ENCODE results near the gene TMSB4Y. TPM values are rescaled to one million over a fixed set of nuclear protein-coding genes. Genes with fewer than 3 reads are reported as not detected.

Gene TMSB4Y
- polyA plus RNA-seq (not detected in 3 replicates), polyA minus RNA-seq (not detected in 3 replicates)
- not detected for polyA plus RNA-seq (2011; ENCODE audit: low read depth)
- not detected in 2 replicates for polyA plus RNA-seq (2011; cell fraction: cytosol; rRNA removed)
- not detected in 2 replicates for polyA plus RNA-seq (2011; cell fraction: nucleus; rRNA removed)
- not detected in 2 replicates for polyA plus RNA-seq (2012; ENCODE audit: low replicate concordance)
- polyA minus RNA-seq (2011; cell fraction: cytosol; rRNA and poly(A)+ RNA removed) = not detected
- polyA minus RNA-seq (2011; cell fraction: nucleus; rRNA and poly(A)+ RNA removed) = not detected in 2 replicates

DNA sequence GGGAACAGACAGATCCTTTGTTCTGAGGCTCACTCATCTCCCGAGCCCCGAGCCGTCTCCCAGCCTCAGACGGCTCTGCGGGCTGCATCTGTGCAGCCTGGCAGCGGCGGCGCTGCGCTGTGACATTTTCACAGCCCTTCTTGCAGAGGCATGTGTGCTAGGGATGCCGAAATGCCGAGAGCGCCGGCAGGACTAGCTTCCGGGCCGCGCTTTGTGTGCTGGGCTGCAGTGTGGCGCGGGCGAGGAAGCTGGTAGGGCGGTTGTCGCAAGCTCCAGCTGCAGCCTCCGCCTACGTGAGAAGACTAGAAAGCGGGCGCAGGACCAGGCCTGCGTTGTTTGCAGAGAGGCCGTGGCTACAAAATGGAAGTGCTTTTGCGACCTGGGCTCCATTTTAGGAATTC, at the start of gene TMSB4Y:
Gene TMSB4Y, plus strand, starts transcription at position 332 of the 401 bp plus-strand sequence.
- H3K9ac ChIP-seq (ENCODE audit: control insufficient read depth, extremely low read depth, insufficient read depth, low read length) = no peak within 1 kb of the TSS
- no peaks in the 10 kb centered on the region for H3K79me2 ChIP-seq (ENCODE audit: control insufficient read depth, insufficient read depth, low read length)
- TF ChIP-seq CTCF (optimal IDR thresholded peaks at IDR 0.05 in 1 of 3, IDR thresholded peaks at IDR 0.05 in 1 of 3, conservative IDR thresholded peaks at IDR 0.05 in 1 of 3; ENCODE audit: extremely low read depth in 1 of 3, insufficient read depth in 2 of 3, low read length in 3 of 3) (no peak), EZH2 (IDR thresholded peaks at IDR 0.05; ENCODE audit: low read length) (no peak)
- H3K4me2 ChIP-seq (ENCODE audit: control insufficient read depth, extremely low read depth, insufficient read depth, low read depth, low read length) = no peak within 1 kb of the TSS
- H3K36me3 ChIP-seq (ENCODE audit: control insufficient read depth in 2 of 2, extremely low read depth in 1 of 2, insufficient read depth in 2 of 2, low read length in 2 of 2) = no peaks in the 10 kb centered on the region
- dilution Hi-C loops (cut with MboI; ENCODE audit: extremely low pct_ligation_motif_present, low sequenced_read_pairs) = no loop called here
- no peaks in the 10 kb centered on the region for H3K9me3 ChIP-seq (ENCODE audit: control insufficient read depth, low read depth, low read length)
- DNase-seq (ENCODE audit: low read depth, low spot score) (no peak), FAIRE-seq (no peak)
- H3K27me3 ChIP-seq (ENCODE audit: control insufficient read depth, extremely low read depth, insufficient read depth, low read length) = no peaks in the 10 kb centered on the region
- H4K20me1 ChIP-seq (ENCODE audit: control insufficient read depth, extremely low read depth, insufficient read depth, low read length) = no peaks in the 10 kb centered on the region
- H3K4me3 ChIP-seq (ENCODE audit: control insufficient read depth in 2 of 3, extremely low read depth in 1 of 3, insufficient read depth in 2 of 3, low read depth in 1 of 3, low read length in 3 of 3) = no peak within 1 kb of the TSS
- no peak within 1 kb of the TSS for H3K27ac ChIP-seq (ENCODE audit: control insufficient read depth, insufficient read depth, low read length)
- H3K4me1 ChIP-seq (ENCODE audit: control insufficient read depth, extremely low read depth, insufficient read depth, low read length) = no peaks in the 10 kb centered on the region
- no peak within 1 kb of the TSS for H2AFZ ChIP-seq (ENCODE audit: control insufficient read depth, low read length)
- H3K9me1 ChIP-seq (ENCODE audit: control insufficient read depth, extremely low read depth, insufficient read depth, low read length) = no peaks in the 10 kb centered on the region

- no peaks in the 10 kb centered on the region for H4K20me1 ChIP-seq (ENCODE audit: control insufficient read depth, extremely low read depth, insufficient read depth, low read length)
- no peak overlapping the region for H3K27ac ChIP-seq (ENCODE audit: control insufficient read depth, insufficient read depth, low read length)
- FAIRE-seq = no peak
- H3K4me2 ChIP-seq (ENCODE audit: control insufficient read depth, extremely low read depth, insufficient read depth, low read depth, low read length) = no peak overlapping the region
- no peaks in the 10 kb centered on the region for H3K27me3 ChIP-seq (ENCODE audit: control insufficient read depth, extremely low read depth, insufficient read depth, low read length)
- TF ChIP-seq CTCF (optimal IDR thresholded peaks at IDR 0.05 in 1 of 3, IDR thresholded peaks at IDR 0.05 in 1 of 3, conservative IDR thresholded peaks at IDR 0.05 in 1 of 3; ENCODE audit: extremely low read depth in 1 of 3, insufficient read depth in 2 of 3, low read length in 3 of 3) = no peak
- TF ChIP-seq EZH2 (IDR thresholded peaks at IDR 0.05; ENCODE audit: low read length) = no peak
- no peaks in the 10 kb centered on the region for H3K36me3 ChIP-seq (ENCODE audit: control insufficient read depth in 2 of 2, extremely low read depth in 1 of 2, insufficient read depth in 2 of 2, low read length in 2 of 2)
- no peak for DNase-seq (ENCODE audit: low read depth, low spot score)
- dilution Hi-C loops (cut with MboI; ENCODE audit: extremely low pct_ligation_motif_present, low sequenced_read_pairs) = no loop called here
- H3K4me1 ChIP-seq (ENCODE audit: control insufficient read depth, extremely low read depth, insufficient read depth, low read length) = no peaks in the 10 kb centered on the region
- H3K4me3 ChIP-seq (ENCODE audit: control insufficient read depth in 2 of 3, extremely low read depth in 1 of 3, insufficient read depth in 2 of 3, low read depth in 1 of 3, low read length in 3 of 3) = no peak overlapping the region
- no peak overlapping the region for H2AFZ ChIP-seq (ENCODE audit: control insufficient read depth, low read length)
- no peak overlapping the region for H3K9ac ChIP-seq (ENCODE audit: control insufficient read depth, extremely low read depth, insufficient read depth, low read length)
- H3K79me2 ChIP-seq (ENCODE audit: control insufficient read depth, insufficient read depth, low read length) = no peaks in the 10 kb centered on the region
- no peaks in the 10 kb centered on the region for H3K9me1 ChIP-seq (ENCODE audit: control insufficient read depth, extremely low read depth, insufficient read depth, low read length)
- no peaks in the 10 kb centered on the region for H3K9me3 ChIP-seq (ENCODE audit: control insufficient read depth, low read depth, low read length)
These were observed 39.5 kb upstream of the TMSB4Y start for GRCh38 chrY:13664162-13664561.
